PC-3 (cell line): Measurements from ENCODE around the gene DISC1. TPM values are rescaled to one million over a fixed set of nuclear protein-coding genes. Genes with fewer than 3 reads are reported as not detected.

Experiments
- ATAC-seq: fragments of 200-7000 bp; cut with Tn5 transposase; 2 replicates; pipeline ENCODE4 v1.9.1; 2020; ENCODE audit warnings: mild to moderate bottlenecking, moderate library complexity
- BruUV-seq: library from RNA; stranded (reverse); fragments of 400-500 nt; replicated peaks from 2 replicates; lab custom pipeline; 2021; lab: Mats Ljungman, UMichigan
- CTCF ChIA-PET: fragments of 300-600 bp; sonication (Branson Sonifier 250); formaldehyde crosslinking; loops from one replicate; lab custom pipeline; 2022; ENCODE audit warnings: antibody characterized with exemption; lab: Charles Lee
- POLR2A ChIA-PET: fragments of 300-600 bp; sonication (Branson Sonifier 250); formaldehyde crosslinking; loops from one replicate; lab custom pipeline; 2022; ENCODE audit warnings: antibody characterized with exemption; ENCODE audit not compliant: unreplicated experiment; lab: Charles Lee
- DNase-seq: peaks from one replicate; pipeline ENCODE4 v3.0.0-alpha.2; 2015
- H2AFZ ChIP-seq: fragments of 300-600 bp; sonication (generic); 2 replicates; pipeline ENCODE4 v1.6.0; 2016; ENCODE audit warnings: antibody characterized with exemption, low read length
- H3F3A ChIP-seq: fragments of 300-600 bp; sonication (generic); one replicate; pipeline ENCODE4 v1.6.0; 2017; ENCODE audit warnings: antibody characterized with exemption, low read length, control low read depth, mild to moderate bottlenecking; ENCODE audit not compliant: unreplicated experiment
- H3K27ac ChIP-seq: fragments of 300-600 bp; sonication (generic); 2 replicates; pipeline ENCODE4 v1.5.1; 2016; ENCODE audit warnings: mild to moderate bottlenecking, low read length
- H3K27me3 ChIP-seq: fragments of 300-600 bp; sonication (generic); 2 replicates; pipeline ENCODE4 v1.6.1; 2016; ENCODE audit warnings: low read length, mixed read lengths
- H3K36me3 ChIP-seq: fragments of 300-600 bp; sonication (generic); 2 replicates; pipeline ENCODE4 v1.6.1; 2016; ENCODE audit warnings: low read depth, mixed run types, low read length, mixed read lengths
- H3K4me1 ChIP-seq: fragments of 300-600 bp; sonication (generic); 2 replicates; pipeline ENCODE4 v1.5.1; 2016; ENCODE audit warnings: low read length; ENCODE audit not compliant: insufficient read depth
- H3K4me2 ChIP-seq: fragments of 300-600 bp; sonication (generic); 2 replicates; pipeline ENCODE4 v1.6.0; 2016; ENCODE audit warnings: low read length
- H3K4me3 ChIP-seq: fragments of 300-600 bp; sonication (generic); 2 replicates; pipeline ENCODE4 v1.5.1; 2016; ENCODE audit warnings: mild to moderate bottlenecking, low read length, mixed read lengths
- H3K79me2 ChIP-seq: fragments of 300-600 bp; sonication (generic); 2 replicates; pipeline ENCODE4 v1.6.1; 2017; ENCODE audit warnings: low read length, mixed read lengths
- H3K9ac ChIP-seq: fragments of 300-600 bp; sonication (generic); 2 replicates; pipeline ENCODE4 v1.6.0; 2016; ENCODE audit warnings: mild to moderate bottlenecking, low read length
- H3K9me2 ChIP-seq: fragments of 300-600 bp; sonication (generic); replicated peaks from 2 replicates; pipeline ENCODE4 v1.6.1; 2016; ENCODE audit warnings: mixed run types, low read length, mixed read lengths
- H3K9me3 ChIP-seq: fragments of 300-600 bp; sonication (generic); 2 replicates; pipeline ENCODE4 v1.6.1; 2016; ENCODE audit warnings: low read length, mixed read lengths
- H4K20me1 ChIP-seq: fragments of 300-600 bp; sonication (generic); 2 replicates; pipeline ENCODE4 v1.6.1; 2016; ENCODE audit warnings: low read length, mixed read lengths
- EZH2 ChIP-seq: fragments of 300-600 bp; sonication (generic); IDR thresholded peaks from one replicate; pipeline ENCODE4 v1.6.1; 2017; ENCODE audit warnings: antibody characterized with exemption, mild to moderate bottlenecking, low read length; ENCODE audit not compliant: unreplicated experiment
- EZH2phosphoT487 ChIP-seq: fragments of 300-600 bp; sonication (generic); IDR thresholded peaks from 2 replicates; pipeline ENCODE4 v1.6.1; 2018; ENCODE audit warnings: mild to moderate bottlenecking, antibody characterized with exemption, low read length, borderline replicate concordance
- intact Hi-C: fragments of 100-400 bp; cut with micrococcal nuclease; formaldehyde crosslinking; loops from 2 replicates; pipeline ENCODE4 v1.9.0; 2023
- total RNA-seq: library from RNA; depleted of rRNA; stranded (reverse); fragments of >200 nt; gene quantifications from 2 replicates; pipeline ENCODE4 v1.2.3, GENCODE V29; 2014
- TF ChIP-seq, protein P1 (sequence below): fragments of 300-600 bp; sonication (generic); conservative IDR thresholded peaks from 2 replicates; pipeline ENCODE4 v1.5.1; 2017; ENCODE audit warnings: antibody characterized with exemption, low read depth, mild to moderate bottlenecking, low read length

The DISC1 gene
- total RNA-seq, 1 experiment from 2014 or later: 3.4 TPM

DNA sequence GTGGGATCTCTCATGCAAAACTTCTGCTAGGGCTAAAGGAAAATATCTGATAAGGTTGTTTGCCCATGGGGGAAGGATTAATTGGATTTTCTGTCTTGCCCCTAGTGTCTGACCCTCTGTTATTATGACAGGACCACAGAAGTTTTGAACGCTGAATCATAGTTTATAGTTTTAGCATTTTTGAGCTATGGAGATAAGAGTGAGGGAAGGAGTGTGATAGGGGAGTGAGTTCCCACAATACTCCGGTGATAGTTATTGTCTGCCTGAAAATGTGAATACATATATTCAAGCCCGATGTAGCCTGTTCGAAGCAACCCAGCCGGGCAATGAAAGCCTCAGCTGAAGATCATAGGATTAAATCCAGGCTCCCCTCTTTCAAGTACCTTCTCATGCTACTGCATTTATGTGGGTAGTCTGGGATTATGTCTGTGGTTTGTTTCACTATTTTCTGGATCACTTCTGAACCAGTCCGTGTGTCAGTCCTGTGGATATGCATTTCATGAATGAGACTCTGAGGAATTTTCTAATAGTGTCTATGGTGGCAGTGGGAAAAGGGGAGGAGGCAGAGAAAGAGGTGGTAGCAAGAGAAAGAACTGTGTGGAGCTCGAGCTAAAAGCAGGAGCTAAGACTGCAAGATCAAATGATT lies 258.7 kb downstream of the DISC1 start:
- ChIA-PET CTCF (no interaction called here), POLR2A (no interaction called here)
- H3K36me3 ChIP-seq: no peaks in the 10 kb centered on the region
- no peaks in the 10 kb centered on the region for H3F3A ChIP-seq
- BruUV-seq: no TSS peak
- no peak for ATAC-seq
- H4K20me1 ChIP-seq: no peaks in the 10 kb centered on the region
- H3K4me3 ChIP-seq: no peak overlapping the region
- no peak overlapping the region for H3K27ac ChIP-seq
- TF ChIP-seq EZH2 (no peak), EZH2phosphoT487 (no peak)
- H3K9me2 ChIP-seq: no peaks in the 10 kb centered on the region
- H3K4me2 ChIP-seq: no peak overlapping the region
- H3K9me3 ChIP-seq: no peaks in the 10 kb centered on the region
- peak; percentile 34 for DNase-seq
- H3K27me3 ChIP-seq: no peaks in the 10 kb centered on the region
- H3K9ac ChIP-seq: no peak overlapping the region
- no peaks in the 10 kb centered on the region; the same call in 1 of the 2 replicates for H3K4me1 ChIP-seq
- intact Hi-C loops: no loop called here
- no peaks in the 10 kb centered on the region for H3K79me2 ChIP-seq
- no peak overlapping the region for H2AFZ ChIP-seq

- H3K9me2 ChIP-seq: no peaks in the 10 kb centered on the region
- no peaks in the 10 kb centered on the region; the same call in 1 of the 2 replicates for H3K4me1 ChIP-seq
- POLR2A ChIA-PET: no interaction called here
- no TSS peak for BruUV-seq
- no peaks in the 10 kb centered on the region for H4K20me1 ChIP-seq
- CTCF ChIA-PET: no interaction called here
- TF ChIP-seq EZH2phosphoT487: no peak
- no peak for TF ChIP-seq EZH2
- TF ChIP-seq, protein P1, sequence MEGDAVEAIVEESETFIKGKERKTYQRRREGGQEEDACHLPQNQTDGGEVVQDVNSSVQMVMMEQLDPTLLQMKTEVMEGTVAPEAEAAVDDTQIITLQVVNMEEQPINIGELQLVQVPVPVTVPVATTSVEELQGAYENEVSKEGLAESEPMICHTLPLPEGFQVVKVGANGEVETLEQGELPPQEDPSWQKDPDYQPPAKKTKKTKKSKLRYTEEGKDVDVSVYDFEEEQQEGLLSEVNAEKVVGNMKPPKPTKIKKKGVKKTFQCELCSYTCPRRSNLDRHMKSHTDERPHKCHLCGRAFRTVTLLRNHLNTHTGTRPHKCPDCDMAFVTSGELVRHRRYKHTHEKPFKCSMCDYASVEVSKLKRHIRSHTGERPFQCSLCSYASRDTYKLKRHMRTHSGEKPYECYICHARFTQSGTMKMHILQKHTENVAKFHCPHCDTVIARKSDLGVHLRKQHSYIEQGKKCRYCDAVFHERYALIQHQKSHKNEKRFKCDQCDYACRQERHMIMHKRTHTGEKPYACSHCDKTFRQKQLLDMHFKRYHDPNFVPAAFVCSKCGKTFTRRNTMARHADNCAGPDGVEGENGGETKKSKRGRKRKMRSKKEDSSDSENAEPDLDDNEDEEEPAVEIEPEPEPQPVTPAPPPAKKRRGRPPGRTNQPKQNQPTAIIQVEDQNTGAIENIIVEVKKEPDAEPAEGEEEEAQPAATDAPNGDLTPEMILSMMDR: no peak
- no peak overlapping the region for H3K27ac ChIP-seq
- no peak overlapping the region for H2AFZ ChIP-seq
- no peaks in the 10 kb centered on the region for H3K36me3 ChIP-seq
- no peaks in the 10 kb centered on the region for H3K79me2 ChIP-seq
- no peak overlapping the region for H3K4me3 ChIP-seq
- intact Hi-C loops: no loop called here
- no peak overlapping the region for H3K4me2 ChIP-seq
- no peaks in the 10 kb centered on the region for H3F3A ChIP-seq
- no peaks in the 10 kb centered on the region for H3K9me3 ChIP-seq
- ATAC-seq (no peak), DNase-seq (no peak)
- H3K9ac ChIP-seq: no peak overlapping the region
- no peaks in the 10 kb centered on the region for H3K27me3 ChIP-seq
Measured at GRCh38 chr1:231887166-231887565, 260.6 kb downstream of the DISC1 start.

- H3K79me2 ChIP-seq: no peaks in the 10 kb centered on the region
- intact Hi-C loops: no loop called here
- H3K9ac ChIP-seq: no peak overlapping the region
- H3K27ac ChIP-seq: no peak overlapping the region
- no peaks in the 10 kb centered on the region for H3K9me2 ChIP-seq
- CTCF ChIA-PET: no interaction called here
- H3K4me1 ChIP-seq: no peaks in the 10 kb centered on the region; the same call in 1 of the 2 replicates
- no peak overlapping the region for H2AFZ ChIP-seq
- POLR2A ChIA-PET: no interaction called here
- TF ChIP-seq EZH2phosphoT487 (no peak), EZH2 (no peak)
- TF ChIP-seq, protein P1: no peak
- H4K20me1 ChIP-seq: no peaks in the 10 kb centered on the region
- no peaks in the 10 kb centered on the region for H3K9me3 ChIP-seq
- H3K4me2 ChIP-seq: no peak overlapping the region
- H3K27me3 ChIP-seq: no peaks in the 10 kb centered on the region
- H3K4me3 ChIP-seq: no peak overlapping the region
- BruUV-seq: no TSS peak
- DNase-seq (no peak), ATAC-seq (no peak)
- no peaks in the 10 kb centered on the region for H3K36me3 ChIP-seq
- H3F3A ChIP-seq: no peaks in the 10 kb centered on the region
Measured at GRCh38 chr1:231887866-231888265, 261.3 kb downstream of the DISC1 start.
